H1 (cell line): ENCODE data around the gene CHST11. TPM values are rescaled to one million over a fixed set of nuclear protein-coding genes. Genes with fewer than 3 reads are reported as not detected.

Experiments
- EGR1 ChIP-seq: IDR thresholded peaks from 2 replicates; pipeline ENCODE4 v1.6.1; 2011; ENCODE audit warnings: low read depth, low read length, borderline replicate concordance
- polyA plus RNA-seq, 7 experiments: library from polyadenylated mRNA; depleted of rRNA in 3 of 7; stranded (reverse) in 5 of 7; unstranded in 2 of 7; fragments of >200 nt in 5 of 7; fragments of 200-250 nt in 2 of 7; gene quantifications; 1 replicate in 5 of 7; 2 replicates in 1 of 7; 4 replicates in 1 of 7; pipeline versions ENCODE4 v1.2.1 to v1.2.3, GENCODE V29; 2011 to 2013; ENCODE audit warnings: missing spikeins in 2 of 7, mixed read lengths in 2 of 7
- total RNA-seq: library from RNA; stranded (reverse); fragmentation: NEBNext Ultra II Directional; extraction: Animal tissue kit (Norgen Biotek cat#: 25700); gene quantifications from 2 replicates; pipeline ENCODE4 v1.2.1, GENCODE V29; 2021
- TF ChIP-seq, protein P1 (sequence below): IDR thresholded peaks from 2 replicates; pipeline ENCODE4 v1.6.1; 2011; ENCODE audit warnings: low read length, improper control_type of control experiment

The CHST11 gene
- total and polyA plus RNA-seq, 2 of the 8 experiments (the other 6 are each of a cell fraction or from before 2014, with no cell fraction given), result 14.4 to 20.8 TPM

DNA sequence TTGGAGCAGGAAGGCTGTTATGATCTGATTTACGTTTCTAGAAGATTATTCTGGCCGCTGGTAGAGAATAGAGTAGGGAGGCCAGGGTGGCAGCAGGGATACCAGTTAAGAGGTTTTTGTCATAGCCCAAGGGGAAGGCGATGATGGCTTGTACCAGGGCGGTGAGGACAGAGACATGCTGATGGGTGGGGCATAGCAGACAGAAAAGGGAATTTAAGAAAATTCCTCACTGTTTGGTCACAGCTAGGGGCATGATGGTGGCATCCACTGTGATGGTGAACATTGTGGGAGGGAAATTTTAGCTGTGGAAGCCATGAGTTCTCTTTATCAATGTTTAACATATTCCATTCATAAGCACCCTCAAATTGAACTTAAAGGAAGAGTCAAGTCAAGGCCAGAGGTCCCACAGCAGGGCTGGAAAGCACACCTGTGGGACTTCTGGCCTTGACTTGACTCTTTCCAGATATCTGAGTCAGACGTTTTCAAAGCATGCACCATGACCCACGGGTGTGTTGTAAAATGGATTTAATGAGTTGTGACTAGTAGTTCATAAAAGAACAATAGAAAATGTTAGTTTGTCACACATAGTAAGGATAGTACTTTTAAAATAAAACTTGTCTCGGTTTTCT lies 134.6 kb downstream of the CHST11 start (continued):
- no peak for TF ChIP-seq EGR1
- TF ChIP-seq, protein P1, sequence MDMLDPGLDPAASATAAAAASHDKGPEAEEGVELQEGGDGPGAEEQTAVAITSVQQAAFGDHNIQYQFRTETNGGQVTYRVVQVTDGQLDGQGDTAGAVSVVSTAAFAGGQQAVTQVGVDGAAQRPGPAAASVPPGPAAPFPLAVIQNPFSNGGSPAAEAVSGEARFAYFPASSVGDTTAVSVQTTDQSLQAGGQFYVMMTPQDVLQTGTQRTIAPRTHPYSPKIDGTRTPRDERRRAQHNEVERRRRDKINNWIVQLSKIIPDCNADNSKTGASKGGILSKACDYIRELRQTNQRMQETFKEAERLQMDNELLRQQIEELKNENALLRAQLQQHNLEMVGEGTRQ, result no peak
